ENCODE results near the gene THOP1.

Gene THOP1

DNA sequence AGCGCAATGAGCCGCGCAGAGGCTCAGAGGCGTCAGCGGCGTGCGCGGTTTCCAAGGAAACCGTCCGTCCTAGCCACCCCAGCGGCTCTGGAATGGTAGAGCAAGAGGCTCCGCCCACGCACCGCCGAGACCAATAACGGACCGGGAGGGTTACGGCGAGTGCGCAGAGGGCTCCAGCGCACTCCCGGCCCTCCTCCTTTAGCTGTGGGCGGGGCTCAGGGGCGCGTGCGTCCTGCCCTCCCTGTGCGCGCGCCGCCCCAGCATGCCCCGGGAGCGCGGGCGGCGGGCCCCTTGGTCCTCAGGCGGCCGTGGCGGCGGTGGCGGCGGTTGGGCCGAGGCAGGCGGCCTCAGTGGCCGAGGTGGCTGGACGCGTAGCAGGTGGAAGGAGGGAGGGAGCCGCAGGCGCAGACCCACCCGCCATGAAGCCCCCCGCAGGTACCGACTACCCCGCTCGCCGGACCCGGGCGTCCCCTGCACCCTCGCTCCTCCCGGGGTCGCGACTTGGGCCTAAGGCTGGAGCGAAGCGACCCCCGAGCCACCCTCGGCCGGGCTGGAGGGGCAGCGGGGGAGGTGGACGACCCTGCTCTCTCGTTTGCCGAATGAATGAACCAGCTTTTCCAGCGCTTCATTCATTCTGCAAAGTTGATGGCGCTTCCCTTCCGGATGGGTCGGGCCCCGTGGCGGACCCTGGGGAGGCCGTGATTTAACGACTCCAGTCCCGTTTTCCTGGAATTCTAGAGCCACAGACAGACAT is at the start of gene THOP1:
TSS of gene THOP1 (plus strand) at position 260 of the 754 bp plus-strand sequence. CDS start at position 420, 160 bp downstream.
- peak; percentile 98 to 100 for DNase-seq

DNA sequence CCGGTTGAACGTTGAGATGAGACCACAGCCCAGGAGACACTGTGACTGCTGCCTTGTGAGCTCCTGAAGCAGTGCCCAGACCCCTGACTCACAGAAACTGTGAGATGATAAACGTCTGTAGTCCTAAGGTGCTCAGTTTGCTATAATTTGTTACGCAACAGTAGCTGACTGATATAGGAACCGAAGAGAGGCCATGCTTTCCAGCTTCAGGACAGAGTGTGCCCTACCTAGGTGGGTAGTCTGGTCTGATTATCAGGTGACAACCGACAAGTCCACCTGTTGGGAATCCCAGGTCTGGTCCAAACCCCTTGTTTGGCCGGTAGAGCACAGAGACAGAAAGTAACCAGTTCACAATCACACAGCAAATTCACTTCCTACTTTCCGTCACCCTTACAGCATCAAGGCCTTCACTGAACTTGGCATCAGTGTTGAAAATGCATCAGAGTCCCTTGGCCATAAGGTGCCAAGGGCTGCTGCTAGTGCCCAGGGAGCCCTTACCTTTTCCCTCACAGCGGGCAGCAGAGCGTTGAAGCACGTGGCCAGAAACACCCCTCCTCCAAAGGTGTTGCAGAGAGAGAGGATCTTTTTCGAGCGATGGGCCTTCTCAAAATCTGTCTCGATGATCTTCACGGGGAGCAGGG is 48.6 kb upstream of the THOP1 start:
- no peak for DNase-seq

DNA sequence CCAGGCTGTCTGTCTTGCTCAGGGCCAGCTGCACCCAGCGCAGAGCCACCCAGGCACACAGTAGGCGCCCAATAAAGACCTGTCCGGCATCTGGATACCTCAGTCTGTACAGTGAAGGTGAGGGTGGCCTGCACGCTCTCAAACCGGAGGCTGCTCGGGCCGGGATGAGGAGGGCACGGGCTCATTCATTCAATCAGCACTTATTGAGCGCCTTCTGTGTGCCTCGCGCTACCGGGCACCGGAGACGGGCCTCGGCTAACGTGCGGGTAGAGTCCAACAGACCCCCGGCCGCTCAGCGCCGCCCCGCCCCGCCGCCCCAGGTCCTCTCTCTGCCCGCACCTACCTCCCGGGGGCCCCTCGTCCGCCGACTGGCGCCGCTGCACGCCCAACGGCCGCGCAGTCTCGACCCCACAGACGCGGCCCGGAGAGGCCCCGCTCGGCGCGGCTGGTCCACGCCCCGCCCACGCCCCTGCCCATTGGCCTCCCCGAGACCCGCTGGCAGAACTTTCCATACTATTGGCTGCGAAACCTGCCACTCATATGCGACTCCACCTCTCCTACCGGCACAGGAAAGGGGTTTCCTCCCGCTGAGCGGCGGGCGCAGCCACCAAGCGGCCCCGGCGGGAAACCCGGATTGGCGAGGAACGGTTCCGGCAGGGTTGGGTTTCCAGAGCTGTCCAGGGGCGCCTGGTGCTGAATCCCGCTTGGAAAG is 45.5 kb upstream of the THOP1 start, which contains the start of gene SLC39A3:
TSS of gene SLC39A3 (minus strand) at position 416 of the 712 bp plus-strand sequence. CDS start 2,760 bp downstream, outside the sequence.
- peak; percentile 97 to 99 for DNase-seq

DNA sequence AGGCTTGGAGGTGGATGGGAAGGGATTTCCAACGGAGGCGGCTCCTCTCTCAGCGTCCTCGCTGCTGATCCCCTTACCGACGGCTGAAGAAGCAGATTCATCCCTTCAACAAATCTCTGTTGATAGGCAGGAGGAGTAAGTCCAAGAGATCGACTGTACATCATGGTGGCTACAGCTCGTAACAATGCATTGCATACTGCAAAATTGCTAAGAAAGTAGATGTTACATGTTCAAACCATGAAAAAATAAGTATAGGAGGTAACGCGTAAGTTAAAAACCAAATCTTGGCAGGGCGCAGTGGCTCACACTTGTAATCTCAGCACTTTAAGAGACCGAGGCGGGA is 45.0 kb upstream of the THOP1 start:
- no peak for DNase-seq

DNA sequence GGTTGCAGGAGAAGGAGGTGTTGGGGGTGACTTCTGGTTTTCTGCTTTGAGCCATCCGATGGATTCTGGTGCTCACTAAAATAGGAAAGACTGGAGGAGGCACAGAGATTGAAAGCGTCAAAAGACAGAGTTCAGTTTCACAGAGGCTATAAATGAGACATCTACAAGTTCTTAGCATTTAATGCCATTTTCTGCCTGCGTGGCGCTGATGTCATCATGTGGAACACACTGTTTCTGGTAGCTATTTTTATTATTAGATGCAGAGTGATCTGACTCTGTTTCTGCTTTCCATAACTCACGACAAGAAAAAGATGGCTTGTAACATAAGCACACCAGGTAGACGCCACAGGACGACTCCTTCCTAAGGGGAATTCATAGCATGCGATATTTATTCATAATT is 42.2 kb upstream of the THOP1 start:
- DNase-seq = no peak

DNA sequence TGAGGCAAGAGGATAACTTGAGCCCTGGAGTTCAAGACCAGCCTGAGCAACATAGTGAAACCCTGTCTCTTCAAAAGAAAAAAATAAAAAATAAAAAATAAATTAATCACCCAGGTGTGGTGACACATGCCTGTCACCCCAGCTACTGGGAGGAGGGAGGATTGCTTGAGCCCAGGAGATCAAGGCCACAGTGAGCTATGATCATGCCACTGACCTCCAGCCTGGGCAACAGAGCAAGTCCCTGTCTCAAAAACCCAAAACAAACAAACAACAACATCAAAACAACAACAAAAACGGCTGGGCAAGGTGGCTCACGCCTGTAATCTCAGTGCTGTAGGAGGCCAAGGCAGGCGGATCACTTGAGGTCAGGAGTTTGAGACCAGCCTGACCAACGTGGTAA is 41.2 kb upstream of the THOP1 start:
- no peak for DNase-seq

DNA sequence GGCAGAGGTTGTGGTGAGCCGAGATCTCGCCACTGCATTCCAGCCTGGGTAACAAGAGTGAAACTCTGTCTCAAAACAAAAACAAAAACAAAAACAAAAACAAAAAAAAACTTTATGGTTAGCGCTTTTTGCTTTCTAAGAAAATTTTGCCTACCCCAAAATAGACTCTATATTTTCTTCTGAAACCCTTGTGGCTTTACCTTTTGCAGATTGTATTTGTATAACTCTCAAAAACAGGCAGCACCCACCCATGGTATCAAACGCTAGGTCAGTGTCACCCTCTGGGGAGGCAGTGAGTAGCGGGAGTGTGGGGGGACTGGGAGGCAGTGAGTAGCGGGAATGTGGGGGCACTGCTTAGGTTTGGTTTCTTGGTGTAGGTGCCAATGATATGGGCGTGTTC is 38.0 kb upstream of the THOP1 start:
- no peak for DNase-seq

DNA sequence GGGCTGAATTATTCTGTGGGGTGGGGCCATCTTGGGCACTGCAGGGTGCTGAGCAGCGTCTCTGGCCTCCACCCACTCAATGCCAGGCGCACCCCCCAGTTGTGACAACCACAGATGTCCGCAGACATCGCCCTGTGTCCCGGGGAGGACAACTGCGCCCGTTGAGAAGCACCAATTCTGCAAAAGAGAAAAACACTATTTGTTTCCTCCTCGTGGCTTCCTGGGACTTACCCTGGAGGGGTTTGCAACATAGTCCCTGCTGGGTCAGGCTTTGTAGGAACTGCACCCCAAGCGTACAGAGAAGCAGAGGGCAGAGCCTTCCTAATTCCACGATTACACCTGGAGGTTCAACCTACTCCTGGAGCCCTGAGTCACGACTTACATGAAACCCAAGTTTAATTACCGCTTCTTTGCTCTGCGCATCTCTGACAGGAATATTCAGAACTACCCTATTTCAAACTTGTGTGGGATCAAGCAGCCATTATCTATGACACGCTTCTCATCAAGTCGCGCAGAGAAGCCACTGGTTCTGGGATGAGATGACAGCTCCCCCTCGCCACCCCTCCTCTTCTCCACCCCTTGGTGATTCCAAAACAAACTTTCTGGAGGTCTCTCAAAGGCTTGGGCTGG is 34.4 kb upstream of the THOP1 start:
- no peak for DNase-seq

DNA sequence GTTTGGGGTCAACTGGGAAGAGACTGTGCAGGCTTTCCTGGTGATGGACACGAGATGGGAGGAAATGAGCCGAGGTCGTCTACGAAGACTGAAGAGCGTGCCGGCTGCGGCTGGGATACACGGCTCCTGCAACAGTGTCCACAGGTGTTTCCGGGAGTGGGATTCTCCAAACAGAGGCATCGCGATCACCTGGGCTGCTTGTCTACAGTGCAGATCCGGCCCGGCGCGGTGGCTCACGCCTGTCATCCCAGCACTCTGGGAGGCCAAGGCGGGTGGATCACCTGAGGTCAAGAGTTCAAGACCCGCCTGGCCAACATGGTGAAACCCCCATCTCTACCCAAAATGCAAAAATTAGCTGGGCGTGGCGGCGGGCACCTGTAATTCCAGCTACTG is 33.9 kb upstream of the THOP1 start:
- no peak for DNase-seq

DNA sequence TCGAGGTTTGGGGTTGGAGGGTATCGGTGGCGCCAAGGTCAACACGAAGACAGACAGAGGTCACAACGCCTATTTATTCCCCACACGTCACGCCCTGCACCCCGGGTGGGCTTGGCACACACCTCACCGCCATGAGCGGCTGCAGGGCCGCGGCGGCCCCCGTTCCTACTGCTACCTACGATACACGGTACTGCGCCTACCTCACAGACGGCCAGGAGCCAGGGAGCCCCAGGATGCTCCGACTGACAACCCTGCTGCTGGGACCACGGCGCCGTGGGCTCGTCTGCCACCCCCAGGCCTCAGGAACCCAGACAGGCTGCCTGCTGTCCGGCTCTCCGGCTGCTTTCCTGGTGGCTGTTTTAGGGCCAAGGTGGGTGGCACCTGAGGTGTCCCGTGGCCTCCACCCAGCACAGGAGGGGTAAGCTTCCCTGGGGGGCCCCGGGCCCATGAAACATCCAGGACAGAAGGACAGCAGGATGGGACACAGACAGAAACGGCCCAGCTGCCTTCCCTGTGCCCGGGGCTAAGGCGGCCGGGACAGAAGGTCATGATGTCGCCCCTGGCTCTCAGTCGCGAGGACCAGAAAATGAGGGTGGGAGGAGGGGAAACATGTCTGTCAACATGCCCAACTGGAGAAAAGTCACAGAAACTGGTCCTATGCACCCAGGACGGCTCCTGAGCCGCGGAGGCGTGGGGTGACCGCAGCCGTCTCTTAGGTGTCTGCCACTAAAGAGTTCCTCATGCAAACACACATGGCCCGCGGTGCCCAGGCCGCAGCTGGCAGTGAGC is 30.4 kb upstream of the THOP1 start:
- no peak for DNase-seq

DNA sequence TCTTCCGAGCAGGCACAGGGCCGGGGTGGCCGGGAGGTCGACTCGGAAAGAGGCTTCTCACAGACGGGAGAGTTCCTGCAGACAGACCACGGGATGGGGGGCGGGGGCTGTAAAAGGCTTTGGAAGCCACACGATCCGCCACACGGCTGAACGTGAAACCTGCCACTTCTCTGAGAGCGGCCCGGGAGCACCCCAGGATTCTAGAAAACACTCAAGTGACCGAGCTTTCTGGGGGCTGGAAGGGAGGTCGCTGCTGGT is 29.9 kb upstream of the THOP1 start:
- DNase-seq = no peak

DNA sequence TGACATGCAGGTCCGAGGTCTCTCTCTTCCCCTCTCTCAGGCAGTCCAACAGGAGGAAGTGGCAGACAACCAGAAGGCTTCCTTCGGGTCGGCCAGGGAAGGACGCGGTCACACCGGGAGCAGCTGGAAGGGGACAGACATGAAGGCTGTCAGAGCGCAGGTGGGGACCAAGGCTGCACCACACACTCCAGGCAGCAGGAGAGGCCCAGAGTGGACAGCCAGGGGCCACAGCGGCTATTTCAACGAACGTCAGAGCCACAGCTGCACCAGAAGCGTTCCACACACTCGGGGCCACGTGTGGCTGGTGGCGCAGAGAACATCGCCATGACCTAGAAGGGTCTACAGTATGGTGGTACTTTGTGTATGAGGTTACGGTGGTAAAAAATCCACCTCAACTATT is 29.5 kb upstream of the THOP1 start:
- DNase-seq = no peak

DNA sequence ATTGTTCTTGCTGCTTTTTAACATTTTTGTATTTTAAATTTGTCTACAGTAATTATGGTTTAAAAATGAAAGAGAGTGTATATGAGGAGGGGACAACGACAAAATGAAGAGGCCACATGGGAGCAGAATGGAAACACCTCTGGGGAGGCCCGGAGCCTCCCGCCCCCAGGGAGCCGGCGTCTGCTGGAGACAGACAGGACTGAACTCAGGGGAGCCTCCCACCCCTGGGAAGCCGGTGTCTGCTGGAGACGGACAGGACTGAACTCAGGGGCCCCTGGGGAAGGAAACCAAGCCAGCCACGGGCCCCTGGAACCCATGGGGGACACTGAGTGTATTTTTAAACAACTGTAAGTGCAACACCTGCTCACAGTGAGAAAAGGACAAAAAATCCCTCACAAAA is 28.8 kb upstream of the THOP1 start:
- DNase-seq = no peak

DNA sequence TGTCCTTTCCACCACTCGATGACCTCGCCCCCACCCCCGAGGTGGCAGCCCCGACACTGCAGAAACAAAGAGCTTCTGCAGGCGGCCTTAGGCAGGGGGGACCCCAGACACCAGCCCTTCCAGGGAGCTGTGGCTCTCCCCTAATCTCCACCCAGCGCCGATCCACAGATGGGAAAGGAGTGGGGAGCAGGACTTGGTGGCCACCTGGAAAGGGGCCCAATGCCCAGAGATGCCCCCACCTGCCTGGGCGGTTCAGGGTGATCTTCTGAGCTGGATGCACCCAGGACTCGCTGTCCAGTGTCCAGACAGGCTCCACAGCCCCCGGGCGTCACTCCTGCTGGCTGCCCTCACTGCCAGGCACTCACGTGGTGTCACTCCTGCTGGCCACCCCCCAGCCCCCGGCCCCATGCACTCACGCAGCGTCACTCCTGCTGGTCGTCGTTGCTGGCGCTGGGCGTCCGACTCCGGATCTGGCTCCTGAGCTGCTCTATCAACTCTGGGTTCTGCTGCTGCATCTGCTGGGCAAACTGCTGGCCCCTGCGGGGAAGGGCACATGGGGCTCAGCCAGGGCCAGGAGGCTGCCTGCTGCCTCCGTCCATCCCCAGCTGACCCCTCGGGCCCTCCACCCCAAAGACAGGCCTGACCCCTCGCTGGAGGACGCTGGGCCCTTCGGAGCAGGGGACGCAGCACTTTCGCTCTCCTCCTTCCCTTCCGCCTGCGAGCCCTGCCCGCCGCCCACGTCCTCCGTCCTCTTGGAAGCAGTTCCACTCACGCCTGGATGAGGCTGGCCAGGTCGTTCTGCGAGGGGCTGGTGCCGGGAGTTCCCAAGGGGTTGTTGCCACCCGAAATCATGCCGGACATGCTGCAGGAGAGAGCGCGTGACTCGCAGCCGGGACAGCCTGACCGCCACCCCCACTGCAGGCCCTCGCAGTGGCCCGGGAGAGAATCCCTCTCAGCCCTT is 28.1 kb upstream of the THOP1 start:
- DNase-seq = no peak

DNA sequence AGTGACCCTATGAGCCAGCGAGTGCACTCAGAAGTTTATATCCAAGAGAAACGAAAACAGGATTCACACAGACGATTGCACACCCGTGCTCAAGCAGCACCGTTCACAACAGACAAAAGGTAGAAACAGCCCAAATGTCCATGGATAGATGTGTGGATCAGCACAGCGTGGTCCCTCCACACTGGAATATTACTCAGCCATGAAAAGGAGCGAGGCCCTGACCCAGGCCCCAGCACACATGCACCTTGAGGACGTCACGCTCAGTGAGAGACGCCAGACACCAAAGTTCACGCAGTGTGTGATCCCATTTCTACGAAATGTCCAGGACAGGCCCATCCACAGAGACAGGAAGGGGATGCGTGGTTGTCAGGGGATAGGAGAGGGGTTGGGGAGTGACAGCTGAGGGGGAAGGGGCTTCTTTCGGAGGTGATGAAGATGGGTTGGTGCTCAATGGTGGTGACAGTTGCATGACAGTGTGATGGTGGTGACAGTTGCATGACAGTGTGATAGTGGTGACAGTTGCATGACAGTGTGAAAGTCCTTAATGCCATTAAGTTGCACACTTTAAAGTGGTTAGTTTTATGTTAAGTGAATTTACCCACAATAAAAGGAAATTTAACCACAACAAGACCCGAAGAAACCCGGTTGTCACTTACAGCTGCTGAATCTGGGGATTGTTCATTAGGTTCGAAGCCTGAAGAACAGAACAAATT is 26.5 kb upstream of the THOP1 start:
- DNase-seq = no peak

DNA sequence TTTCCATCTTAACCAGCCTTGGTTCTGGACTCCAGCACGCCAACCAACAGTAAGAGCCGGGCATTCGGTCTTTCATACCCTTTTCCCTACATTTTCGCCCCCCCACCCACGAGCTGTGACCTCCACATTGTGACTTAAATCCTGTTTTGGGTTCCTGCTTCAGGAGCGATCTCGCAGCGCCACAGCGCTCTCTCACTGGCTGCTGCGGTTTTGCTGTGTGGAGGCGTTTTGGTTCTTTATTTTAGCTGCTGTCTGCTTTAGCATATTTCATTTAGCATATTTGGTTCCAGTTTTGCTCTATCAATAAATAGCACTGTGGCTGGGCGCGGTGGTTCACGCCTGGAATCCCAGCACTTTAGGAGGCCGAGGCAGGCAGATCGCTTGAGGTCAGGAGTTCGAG is 25.9 kb upstream of the THOP1 start:
- DNase-seq = no peak

DNA sequence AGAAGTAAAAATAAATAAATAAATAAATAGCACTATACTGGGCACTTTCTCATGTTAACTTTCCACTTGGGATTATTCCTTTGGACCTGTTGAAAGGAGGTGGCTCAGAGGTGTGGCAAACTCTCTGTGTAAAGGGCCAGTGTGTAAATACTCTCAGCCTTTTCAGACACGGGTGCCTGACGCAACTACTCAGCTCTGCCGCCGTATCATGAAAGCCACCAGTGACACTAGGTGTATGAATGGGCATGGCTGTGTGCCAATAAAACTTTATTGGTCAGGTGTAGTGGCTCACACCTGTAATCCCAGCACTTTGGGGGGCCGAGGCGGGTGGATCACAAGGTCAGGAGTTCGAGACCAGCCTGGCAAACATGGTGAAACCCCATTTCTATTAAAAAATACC is 25.3 kb upstream of the THOP1 start:
- no peak for DNase-seq

DNA sequence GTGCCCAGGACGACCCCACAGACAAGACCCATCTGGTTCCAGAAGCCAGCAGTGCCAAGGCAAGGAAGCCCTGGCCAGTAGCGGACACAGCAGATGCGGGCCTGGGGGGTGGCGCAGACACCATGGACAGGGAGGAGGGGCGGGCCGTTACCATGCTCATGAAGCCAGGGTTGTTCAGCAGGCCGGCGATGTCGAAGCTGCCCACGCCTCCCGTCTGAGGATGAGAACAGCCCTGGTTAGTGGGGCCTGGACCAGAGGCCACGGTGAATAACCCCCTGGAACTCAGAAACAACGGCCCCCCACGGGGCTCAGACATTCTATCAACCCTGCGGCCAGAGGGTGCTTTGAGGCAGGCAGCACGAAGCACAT is 24.0 kb upstream of the THOP1 start:
- no peak for DNase-seq

DNA sequence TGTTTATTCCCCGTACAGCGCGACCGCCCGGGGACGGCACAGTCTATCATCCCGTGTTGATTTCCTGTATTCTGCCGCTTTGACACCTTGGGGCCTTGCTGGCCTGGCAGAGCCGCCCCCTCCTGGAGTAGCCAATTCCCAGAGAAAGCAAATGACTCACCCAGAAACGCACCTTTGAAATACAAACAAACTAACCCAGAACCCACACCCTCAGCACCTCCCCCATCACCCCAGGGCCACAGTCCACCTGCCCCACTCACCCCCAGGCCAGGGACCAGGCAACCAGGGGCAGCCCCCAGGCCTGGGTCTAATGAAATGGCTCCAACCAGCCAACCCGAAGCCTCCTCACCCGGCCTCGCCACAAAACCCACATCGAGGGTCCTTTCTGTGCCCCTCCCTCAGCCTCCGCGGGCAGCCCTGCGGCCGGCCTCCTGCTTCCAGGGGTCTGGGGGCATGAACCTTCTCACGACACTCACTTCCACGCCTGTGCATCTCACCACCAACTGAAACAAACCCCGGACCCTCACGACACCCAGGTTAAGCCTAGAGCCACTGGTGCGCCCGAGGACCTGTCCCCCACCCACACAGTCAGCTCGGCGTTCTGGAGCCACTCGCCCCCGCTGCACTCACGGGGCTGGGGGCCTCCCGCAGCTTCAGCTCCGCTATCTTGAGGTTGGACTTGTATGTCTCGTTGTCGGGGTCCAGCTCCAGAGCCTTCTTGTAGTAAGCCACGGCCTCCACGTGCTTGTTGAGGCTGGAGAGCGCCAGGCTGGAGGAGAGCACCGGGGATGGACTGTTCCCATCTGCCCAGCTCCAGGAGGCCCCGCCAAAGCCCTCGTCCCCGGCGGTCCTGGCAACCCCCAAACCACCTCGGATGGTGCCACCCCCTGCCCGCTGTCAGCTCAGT is 23.2 kb upstream of the THOP1 start:
- no peak for DNase-seq

All from NCI-H446 (cell line).